NB4 (cell line): ENCODE data around the gene DMBX1.
A peak's percentile ranks its signal among the peaks of the same experiment; 100 is the strongest.

ENCODE experiments used
- DNase-seq: peaks from one replicate; pipeline ENCODE4 v3.0.0; 2010; ENCODE audit warnings: low read depth
- H3K4me3 ChIP-seq: one replicate; pipeline ENCODE4 v1.5.1; 2011; ENCODE audit warnings: mild to moderate bottlenecking, low read depth, low read length, moderate library complexity
- MYC ChIP-seq: IDR thresholded peaks from 2 replicates; pipeline ENCODE4 v1.6.1; 2011; ENCODE audit warnings: low read depth, low read length
- POLR2A ChIP-seq: IDR thresholded peaks from 2 replicates; pipeline ENCODE4 v1.6.1; 2011; ENCODE audit warnings: mild to moderate bottlenecking; ENCODE audit not compliant: insufficient read length; ENCODE audit errors: extremely low read depth
- TF ChIP-seq, protein P1 (sequence below): IDR thresholded peaks from 2 replicates; pipeline ENCODE4 v1.6.1; 2011; ENCODE audit warnings: low read depth, low read length
- TF ChIP-seq, protein P2 (sequence below): IDR thresholded peaks from one replicate; pipeline ENCODE4 v1.5.1; 2012; ENCODE audit warnings: low read depth, low read length

DMBX1 gene

DNA sequence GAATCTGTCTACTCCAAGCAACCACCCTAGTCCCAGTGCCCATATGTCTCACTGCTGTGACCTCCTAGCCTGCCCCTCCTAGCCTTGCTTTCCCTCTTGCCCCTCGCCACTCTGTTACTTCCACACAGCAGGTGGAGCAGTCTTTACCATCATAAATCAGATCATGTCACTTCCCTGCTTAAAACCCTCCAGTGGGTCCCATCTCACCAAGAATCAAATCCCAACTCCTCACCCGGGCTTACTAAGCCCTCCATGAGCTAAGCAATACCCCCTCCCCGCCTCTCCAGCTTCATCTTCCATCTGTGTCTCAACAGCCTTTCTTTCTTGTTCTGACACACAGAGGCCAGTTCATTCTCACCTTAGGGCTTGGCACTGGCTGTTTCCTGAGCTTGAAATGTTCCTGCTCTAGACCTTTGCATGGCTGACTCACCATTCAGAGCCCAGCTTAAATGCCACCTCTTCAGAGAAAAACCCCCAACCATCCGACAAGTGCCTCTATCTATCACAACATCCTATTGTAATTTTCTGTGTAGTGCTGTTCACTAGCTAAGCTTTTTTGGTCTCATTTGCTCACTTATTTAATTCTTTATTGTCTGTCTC is 39.5 kb downstream of the DMBX1 start:
- DNase-seq = no peak
- H3K4me3 ChIP-seq = no peak overlapping the region
- TF ChIP-seq, protein P1, sequence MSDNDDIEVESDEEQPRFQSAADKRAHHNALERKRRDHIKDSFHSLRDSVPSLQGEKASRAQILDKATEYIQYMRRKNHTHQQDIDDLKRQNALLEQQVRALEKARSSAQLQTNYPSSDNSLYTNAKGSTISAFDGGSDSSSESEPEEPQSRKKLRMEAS = no peak
- TF ChIP-seq MYC (no peak), POLR2A (no peak)
- TF ChIP-seq, protein P2, sequence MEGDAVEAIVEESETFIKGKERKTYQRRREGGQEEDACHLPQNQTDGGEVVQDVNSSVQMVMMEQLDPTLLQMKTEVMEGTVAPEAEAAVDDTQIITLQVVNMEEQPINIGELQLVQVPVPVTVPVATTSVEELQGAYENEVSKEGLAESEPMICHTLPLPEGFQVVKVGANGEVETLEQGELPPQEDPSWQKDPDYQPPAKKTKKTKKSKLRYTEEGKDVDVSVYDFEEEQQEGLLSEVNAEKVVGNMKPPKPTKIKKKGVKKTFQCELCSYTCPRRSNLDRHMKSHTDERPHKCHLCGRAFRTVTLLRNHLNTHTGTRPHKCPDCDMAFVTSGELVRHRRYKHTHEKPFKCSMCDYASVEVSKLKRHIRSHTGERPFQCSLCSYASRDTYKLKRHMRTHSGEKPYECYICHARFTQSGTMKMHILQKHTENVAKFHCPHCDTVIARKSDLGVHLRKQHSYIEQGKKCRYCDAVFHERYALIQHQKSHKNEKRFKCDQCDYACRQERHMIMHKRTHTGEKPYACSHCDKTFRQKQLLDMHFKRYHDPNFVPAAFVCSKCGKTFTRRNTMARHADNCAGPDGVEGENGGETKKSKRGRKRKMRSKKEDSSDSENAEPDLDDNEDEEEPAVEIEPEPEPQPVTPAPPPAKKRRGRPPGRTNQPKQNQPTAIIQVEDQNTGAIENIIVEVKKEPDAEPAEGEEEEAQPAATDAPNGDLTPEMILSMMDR = no peak

DNA sequence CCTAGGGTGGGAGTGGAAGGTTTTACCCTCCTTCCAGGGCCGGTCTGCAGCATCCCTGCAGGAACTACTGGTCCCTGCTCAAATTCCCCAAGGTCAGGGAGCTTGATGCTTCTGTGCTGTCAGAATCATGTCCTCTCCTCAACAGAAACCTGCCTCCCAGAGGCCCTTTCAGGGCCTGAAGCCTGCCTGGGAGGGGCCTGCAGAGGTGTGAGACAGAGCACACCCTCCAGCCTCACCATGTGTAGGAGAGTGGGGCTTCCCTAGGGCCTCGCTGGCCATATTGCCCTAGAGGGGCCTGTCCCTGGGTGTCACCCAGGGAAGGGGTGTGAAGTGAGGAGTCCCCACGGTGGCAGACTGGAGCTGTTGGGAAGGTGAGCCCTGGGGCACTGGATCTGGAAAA is 40.7 kb downstream of the DMBX1 start:
- TF ChIP-seq POLR2A = no peak
- TF ChIP-seq, protein P2 = no peak
- TF ChIP-seq, protein P1 = no peak
- TF ChIP-seq MYC = no peak
- H3K4me3 ChIP-seq = no peak overlapping the region
- no peak for DNase-seq

DNA sequence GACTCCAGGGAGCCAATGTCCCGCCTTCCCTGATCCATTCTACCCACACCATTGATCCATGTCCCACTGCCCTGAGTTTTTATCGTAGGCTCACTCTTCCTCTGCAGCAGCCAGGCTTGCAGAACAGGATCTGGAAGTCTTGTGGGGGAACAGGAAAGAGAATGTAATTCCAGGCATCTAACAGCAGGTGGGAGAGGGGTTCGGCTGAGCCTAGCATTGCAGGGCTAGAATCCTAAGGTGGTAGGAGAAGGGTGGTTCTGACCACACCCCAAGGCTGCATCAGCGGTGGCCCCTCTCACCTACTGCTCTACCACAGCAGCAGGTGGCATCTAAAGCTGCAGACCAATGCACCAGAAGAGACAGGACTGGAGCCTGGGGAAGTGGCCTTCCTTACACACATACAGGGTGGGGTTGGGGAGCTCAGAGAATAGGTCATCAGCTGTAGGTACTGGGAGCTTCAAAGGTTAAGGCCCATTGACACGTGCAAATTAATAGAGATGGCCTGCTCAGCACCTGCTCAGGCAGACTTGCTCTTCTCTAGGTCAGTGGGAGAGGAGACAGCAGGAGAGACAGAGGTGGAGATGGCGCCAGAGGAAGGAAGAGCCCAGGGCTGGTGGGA is 41.3 kb downstream of the DMBX1 start:
- TF ChIP-seq POLR2A (no peak), MYC (no peak)
- TF ChIP-seq, protein P1 = no peak
- TF ChIP-seq, protein P2 = no peak
- DNase-seq = no peak
- H3K4me3 ChIP-seq = no peak overlapping the region

DNA sequence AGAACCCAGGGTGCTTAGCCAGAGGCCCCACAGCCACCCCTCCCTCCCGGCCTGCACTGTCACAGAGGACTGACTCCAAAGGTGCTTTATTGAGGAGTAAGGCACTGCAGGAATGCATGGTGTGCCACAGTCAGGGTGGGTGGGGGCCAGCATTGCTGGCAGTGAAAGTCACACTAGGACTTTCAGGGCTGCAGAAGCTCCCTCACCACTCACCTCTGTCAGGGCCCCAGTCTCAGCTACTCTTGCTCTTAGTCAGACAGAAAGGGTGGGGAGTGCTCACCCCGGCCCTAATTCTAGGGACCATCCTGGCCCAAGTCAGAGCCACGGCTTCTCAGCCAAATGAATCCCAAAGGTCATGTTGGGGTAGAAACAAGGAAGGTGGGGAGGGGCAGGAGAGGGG is 42.5 kb downstream of the DMBX1 start:
- no peak overlapping the region for H3K4me3 ChIP-seq
- DNase-seq = no peak
- TF ChIP-seq MYC = no peak
- no peak for TF ChIP-seq POLR2A
- TF ChIP-seq, protein P1 = no peak
- TF ChIP-seq, protein P2 = no peak

DNA sequence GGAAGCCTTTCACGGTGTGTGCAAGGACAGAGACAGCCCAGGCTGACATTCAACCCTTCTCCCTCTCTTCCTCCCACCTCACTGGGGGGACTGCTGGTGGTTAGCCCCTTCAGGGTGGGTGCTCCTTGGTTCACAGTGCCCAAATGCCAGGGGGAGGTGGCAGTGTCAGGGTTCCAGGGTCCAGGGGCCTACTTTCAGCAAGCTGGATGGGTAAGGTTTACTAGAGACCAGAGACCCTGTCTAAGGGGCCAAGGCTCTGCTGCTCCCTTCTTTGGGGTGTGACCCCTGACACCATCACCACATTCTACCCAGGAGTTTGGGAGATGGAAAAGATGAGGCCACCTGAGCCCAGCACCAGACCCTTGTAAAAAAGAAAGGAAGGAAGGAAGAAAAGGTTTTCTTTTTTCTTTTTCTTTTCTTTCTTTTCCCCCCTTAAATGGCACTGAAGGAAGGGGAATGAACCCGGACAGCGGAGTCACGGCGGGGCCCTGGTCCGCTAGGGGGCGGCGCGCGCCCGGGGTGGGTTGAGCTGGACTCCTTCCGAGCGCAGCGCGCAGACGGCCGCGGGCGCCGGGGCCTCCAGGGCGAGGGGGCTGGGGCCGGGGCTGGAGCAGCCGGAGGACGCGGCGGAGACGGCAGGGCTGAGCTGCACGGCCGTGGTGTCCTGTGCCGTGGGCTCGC is 43.0 kb downstream of the DMBX1 start:
- H3K4me3 ChIP-seq = no peak overlapping the region

More for the DNA sequence above, 43.0 kb downstream of the DMBX1 start:
- DNase-seq = peak; percentile 56
- TF ChIP-seq, protein P2 = peak; percentile 70
- TF ChIP-seq POLR2A = no peak
- TF ChIP-seq MYC = no peak
- TF ChIP-seq, protein P1 = no peak
